ENCODE results near the gene RFX7.

RFX7 gene

GRCh38 chr15:56233549-56233948, 10.1 kb downstream of the RFX7 start:
- TF ChIP-seq, protein P1, sequence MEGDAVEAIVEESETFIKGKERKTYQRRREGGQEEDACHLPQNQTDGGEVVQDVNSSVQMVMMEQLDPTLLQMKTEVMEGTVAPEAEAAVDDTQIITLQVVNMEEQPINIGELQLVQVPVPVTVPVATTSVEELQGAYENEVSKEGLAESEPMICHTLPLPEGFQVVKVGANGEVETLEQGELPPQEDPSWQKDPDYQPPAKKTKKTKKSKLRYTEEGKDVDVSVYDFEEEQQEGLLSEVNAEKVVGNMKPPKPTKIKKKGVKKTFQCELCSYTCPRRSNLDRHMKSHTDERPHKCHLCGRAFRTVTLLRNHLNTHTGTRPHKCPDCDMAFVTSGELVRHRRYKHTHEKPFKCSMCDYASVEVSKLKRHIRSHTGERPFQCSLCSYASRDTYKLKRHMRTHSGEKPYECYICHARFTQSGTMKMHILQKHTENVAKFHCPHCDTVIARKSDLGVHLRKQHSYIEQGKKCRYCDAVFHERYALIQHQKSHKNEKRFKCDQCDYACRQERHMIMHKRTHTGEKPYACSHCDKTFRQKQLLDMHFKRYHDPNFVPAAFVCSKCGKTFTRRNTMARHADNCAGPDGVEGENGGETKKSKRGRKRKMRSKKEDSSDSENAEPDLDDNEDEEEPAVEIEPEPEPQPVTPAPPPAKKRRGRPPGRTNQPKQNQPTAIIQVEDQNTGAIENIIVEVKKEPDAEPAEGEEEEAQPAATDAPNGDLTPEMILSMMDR (IDR thresholded peaks at IDR 0.05; ENCODE audit: borderline replicate concordance, control extremely low read depth, extremely low read depth, insufficient read depth, missing control alignments) = no peak
- in situ Hi-C loops (cut with MboI; ENCODE audit: low sequenced_read_pairs, unreplicated experiment) = no loop called here
- DNase-seq (ENCODE audit: low spot score) = no peak

GRCh38 chr15:56232058-56232457, 11.6 kb downstream of the RFX7 start:
- in situ Hi-C loops (cut with MboI; ENCODE audit: low sequenced_read_pairs, unreplicated experiment) = no loop called here
- DNase-seq (ENCODE audit: low spot score) = no peak
- TF ChIP-seq, protein P1 (IDR thresholded peaks at IDR 0.05; ENCODE audit: borderline replicate concordance, control extremely low read depth, extremely low read depth, insufficient read depth, missing control alignments) = no peak

DNA sequence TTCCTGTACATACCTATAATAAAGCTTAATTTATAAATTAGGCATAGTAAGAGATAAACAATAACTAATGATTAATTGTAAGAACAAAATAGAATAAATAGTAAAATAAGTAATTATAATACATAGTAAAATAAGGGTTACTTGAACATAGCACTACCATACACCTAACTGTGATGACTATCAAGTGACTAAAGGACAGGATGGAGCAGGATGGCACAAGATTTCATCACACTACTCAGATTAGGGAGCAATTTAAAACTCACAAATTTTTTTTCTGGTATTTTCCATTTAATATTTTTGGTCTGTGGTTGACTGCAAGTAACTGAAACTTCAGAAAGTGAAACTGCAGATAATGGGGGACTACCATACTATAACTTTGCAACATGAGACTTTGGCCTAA, 14.8 kb downstream of the RFX7 start:
- in situ Hi-C loops (cut with MboI; ENCODE audit: low sequenced_read_pairs, unreplicated experiment) = no loop called here
- no peak for DNase-seq (ENCODE audit: low spot score)
- TF ChIP-seq, protein P1 (IDR thresholded peaks at IDR 0.05; ENCODE audit: borderline replicate concordance, control extremely low read depth, extremely low read depth, insufficient read depth, missing control alignments) = no peak

- DNase-seq (ENCODE audit: low spot score) = no peak
- TF ChIP-seq, protein P1 (IDR thresholded peaks at IDR 0.05; ENCODE audit: borderline replicate concordance, control extremely low read depth, extremely low read depth, insufficient read depth, missing control alignments) = no peak
- in situ Hi-C loops (cut with MboI; ENCODE audit: low sequenced_read_pairs, unreplicated experiment) = no loop called here
These were observed 15.3 kb downstream of the RFX7 start for GRCh38 chr15:56228352-56228751.

DNA sequence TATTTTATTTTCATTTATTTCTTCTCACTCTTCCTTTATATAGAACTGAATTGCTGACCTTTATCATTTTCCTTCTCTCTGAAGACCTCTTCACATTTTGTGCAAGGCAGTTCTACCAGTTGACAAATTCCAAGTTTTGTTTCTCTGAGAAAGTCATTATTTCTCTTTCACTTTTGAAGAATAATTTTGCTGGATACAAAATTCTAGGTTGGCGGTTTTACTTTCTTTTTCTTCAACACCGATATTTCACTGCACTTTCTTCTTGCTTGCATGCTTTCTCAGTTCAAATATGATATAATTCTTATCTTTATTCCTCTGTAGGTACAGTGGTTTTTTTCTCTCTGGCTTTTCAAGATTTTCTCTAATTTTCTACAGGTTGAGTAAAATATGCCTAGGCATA, 15.9 kb downstream of the RFX7 start:
- in situ Hi-C loops (cut with MboI; ENCODE audit: low sequenced_read_pairs, unreplicated experiment) = no loop called here
- no peak for DNase-seq (ENCODE audit: low spot score)
- TF ChIP-seq, protein P1 (IDR thresholded peaks at IDR 0.05; ENCODE audit: borderline replicate concordance, control extremely low read depth, extremely low read depth, insufficient read depth, missing control alignments) = no peak

DNA sequence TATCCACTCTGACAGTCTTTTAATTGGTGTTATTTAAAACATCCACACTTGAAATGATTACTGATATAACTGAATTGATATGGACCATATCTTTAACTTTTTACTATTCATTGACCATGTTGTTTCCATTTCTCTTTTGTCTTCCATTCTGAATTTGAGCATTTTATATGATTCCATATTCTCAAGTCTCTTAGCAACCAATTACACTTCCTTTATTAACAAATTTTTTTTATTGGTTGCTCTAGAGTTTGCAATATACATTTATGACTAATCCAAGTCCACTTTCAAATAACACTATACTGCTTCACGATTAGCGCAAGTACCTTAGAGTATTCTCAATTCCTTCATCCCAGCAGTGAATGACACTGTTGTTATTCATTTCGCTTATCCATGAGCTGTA, 16.4 kb downstream of the RFX7 start:
- TF ChIP-seq, protein P1 (IDR thresholded peaks at IDR 0.05; ENCODE audit: borderline replicate concordance, control extremely low read depth, extremely low read depth, insufficient read depth, missing control alignments) = no peak
- in situ Hi-C loops (cut with MboI; ENCODE audit: low sequenced_read_pairs, unreplicated experiment) = no loop called here
- no peak for DNase-seq (ENCODE audit: low spot score)

GRCh38 chr15:56225520-56225919, 18.2 kb downstream of the RFX7 start:
- TF ChIP-seq, protein P1 (IDR thresholded peaks at IDR 0.05; ENCODE audit: borderline replicate concordance, control extremely low read depth, extremely low read depth, insufficient read depth, missing control alignments) = no peak
- in situ Hi-C loops (cut with MboI; ENCODE audit: low sequenced_read_pairs, unreplicated experiment) = no loop called here
- no peak for DNase-seq (ENCODE audit: low spot score)
